NCI-H446 treated with DMSO at 0.1 percent for 48 hours (cell line): ENCODE measurements around the gene ARHGEF10L.
A peak's percentile ranks its signal among the peaks of the same experiment; 100 is the strongest.

Experiments used
- DNase-seq: peaks from one replicate; lab custom pipeline; 2025; lab: John Stamatoyannopoulos, UW

Gene ARHGEF10L

GRCh38 chr1:17550729-17551584 lies 11.5 kb downstream of the ARHGEF10L start:
- DNase-seq: no peak

DNA sequence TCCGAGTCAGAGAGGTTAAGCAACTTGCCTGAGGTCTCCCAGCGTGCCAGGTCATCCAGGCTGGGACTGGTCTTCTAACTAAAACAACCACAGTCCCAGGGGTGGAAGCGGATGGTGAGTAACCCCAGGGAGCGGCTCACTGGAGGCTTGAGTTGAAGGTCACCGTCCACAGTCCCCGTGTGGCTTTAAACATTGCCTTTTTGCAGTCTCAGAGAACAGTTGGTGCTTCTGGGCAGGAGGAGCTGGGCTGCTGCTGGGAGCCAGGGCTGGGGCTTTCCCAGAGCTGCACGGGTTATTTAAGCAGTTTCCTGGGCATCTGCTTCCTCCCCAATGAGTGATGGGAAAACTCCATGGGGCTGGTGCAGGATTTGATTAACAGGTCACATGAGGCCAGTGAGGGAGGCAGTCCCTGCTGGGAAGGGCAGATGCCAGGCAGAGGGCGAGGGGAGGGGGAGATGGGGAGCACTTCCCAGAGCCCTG lies 12.3 kb downstream of the ARHGEF10L start:
- DNase-seq: peak; percentile 25

DNA sequence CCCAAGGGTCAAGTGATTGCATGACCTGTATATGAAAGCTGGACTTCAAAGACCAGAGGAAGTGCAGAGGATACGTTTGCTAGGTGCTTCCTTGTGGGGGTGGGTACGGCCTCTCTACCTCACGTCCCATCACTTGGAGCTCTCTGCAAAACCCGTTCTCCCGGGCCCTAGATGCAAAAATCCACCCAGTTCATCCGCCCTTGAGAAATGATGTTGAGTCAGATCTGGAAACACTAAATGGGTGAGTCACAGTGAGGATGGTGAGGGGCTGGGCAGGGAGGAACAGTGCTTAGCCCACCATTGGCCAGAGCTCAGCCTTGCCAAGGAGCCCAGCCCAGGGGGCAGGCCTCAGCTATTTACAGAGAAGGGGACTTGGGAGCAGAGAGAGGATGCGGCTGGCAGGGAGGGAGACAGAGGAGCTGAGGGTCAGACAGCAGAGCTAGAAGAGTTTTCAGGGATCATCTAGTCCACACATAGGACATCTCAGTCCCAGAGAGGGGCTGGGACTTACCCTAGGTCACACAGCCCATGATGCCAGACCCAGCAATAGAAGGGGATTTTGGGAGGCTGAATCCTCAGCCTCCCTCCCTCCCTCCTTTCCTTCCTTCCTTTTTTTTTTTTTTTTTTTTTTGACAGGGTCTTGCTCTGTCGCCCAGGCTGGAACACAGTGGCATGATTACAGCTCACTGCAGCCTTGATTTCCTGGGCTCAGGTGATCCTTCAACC lies 14.6 kb downstream of the ARHGEF10L start:
- DNase-seq: no peak

DNA sequence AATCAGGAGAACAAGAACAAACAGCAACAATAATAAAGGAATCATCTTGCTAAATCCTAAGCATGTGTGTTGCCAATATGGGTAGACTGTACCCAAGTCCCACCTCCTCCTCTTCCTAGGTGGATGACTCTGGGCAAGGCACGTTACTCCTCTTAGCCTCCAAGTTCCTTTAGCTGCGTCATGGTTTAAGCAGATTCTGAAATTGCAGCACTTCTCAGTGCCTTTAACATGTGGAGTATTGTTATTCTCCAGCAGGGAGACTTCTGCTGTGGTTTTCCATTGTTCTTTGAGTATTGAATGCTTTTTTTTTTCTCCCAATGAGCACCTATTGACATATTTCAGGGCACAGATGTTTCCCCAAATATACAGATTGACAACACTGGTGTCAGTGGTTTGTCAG lies 15.5 kb downstream of the ARHGEF10L start:
- no peak for DNase-seq

- DNase-seq: no peak
Measured at GRCh38 chr1:17557986-17558385, 18.5 kb downstream of the ARHGEF10L start.

DNA sequence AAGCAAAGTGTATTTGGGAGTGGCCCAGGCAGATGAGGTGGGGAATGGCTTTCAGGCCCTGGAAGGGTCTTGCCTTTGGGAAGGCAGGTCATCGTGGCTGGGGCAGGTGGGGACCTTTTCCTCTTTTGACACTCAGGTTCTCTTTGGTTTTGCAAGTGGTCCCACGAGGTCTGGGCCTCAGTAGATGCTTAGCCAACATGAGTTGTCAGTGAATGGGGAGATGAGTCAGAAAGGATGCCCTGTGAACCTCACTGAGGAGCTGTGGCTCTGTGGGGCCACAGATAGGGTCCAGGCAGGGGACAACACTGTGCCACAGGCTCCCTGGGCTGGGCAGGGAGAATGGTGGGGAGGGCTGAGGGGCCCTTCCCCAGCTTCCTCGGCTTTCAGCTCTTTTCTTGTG lies 19.0 kb downstream of the ARHGEF10L start:
- DNase-seq: no peak

GRCh38 chr1:17558954-17559614 lies 19.6 kb downstream of the ARHGEF10L start:
- no peak for DNase-seq

- DNase-seq: no peak
Measured at GRCh38 chr1:17559615-17560419, 20.3 kb downstream of the ARHGEF10L start.

GRCh38 chr1:17561247-17561548 lies 21.7 kb downstream of the ARHGEF10L start:
- DNase-seq: no peak

DNA sequence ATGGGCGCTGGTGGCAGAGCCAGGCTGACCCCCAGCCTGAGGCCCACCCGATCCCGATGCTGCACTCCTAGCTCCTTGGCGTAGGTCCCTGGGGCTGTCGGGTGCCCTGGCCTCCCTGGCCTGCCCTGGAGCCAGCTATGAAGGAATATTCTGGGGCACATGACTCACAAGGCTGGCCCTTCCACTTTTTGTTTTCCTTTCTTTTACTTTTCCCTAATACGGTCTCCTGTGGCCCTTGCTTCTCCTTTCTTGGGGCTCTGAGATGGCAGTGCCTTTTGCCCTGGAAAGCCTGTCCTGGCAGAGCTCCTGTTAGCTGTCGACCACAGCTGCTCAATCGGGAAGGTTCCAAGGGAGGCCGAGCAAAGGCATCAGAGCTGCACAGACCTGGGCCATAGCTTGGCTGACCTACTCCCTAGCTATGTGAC lies 22.1 kb downstream of the ARHGEF10L start:
- no peak for DNase-seq

- no peak for DNase-seq
Measured at GRCh38 chr1:17562375-17562774, 22.9 kb downstream of the ARHGEF10L start.

- DNase-seq: peak; percentile 42
Measured at GRCh38 chr1:17563494-17564281, 24.2 kb downstream of the ARHGEF10L start.

DNA sequence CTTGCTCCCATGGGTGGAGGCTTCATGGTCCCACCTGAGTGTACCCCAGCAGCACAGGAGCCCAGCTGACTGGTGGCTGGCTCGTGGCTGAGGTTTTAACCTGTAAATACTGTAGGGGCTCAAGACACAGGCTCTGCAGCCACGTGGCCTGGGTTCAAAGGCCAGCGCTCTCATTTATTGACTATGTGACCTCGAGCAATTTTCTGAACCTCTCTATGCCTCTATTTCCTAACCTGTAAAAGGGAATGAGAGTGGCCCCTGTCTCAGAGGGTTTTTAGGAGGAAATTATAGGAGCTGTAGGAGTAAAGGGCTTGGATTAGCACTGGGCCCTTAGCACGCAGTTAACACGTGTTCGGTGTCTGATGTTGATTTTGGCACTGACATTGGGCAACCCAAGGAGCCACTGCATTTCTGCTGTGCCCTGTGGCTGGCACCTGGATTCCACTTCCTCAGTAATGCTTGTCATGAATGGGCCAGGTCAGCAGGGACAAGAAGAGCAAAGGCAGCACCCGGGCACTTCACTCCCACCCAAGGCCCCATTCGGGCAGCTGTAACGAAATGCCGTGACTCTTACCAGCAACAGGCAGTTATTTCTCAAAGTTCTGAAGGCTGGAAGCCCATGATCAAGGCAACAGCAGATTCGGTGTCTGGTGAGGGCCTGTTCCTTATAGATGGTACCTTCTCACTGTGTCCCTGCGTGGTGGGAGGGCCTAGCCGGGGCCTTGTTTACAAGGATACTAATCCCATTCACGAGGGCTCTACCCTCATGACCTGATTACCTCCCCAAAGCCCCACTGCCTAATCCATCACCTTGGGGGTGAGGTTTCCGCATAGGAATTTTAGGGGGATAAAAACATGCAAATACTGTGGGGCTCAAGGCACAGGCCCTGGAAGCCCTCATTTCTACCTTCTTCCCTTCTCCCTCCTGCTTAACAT lies 25.2 kb downstream of the ARHGEF10L start:
- DNase-seq: no peak

DNA sequence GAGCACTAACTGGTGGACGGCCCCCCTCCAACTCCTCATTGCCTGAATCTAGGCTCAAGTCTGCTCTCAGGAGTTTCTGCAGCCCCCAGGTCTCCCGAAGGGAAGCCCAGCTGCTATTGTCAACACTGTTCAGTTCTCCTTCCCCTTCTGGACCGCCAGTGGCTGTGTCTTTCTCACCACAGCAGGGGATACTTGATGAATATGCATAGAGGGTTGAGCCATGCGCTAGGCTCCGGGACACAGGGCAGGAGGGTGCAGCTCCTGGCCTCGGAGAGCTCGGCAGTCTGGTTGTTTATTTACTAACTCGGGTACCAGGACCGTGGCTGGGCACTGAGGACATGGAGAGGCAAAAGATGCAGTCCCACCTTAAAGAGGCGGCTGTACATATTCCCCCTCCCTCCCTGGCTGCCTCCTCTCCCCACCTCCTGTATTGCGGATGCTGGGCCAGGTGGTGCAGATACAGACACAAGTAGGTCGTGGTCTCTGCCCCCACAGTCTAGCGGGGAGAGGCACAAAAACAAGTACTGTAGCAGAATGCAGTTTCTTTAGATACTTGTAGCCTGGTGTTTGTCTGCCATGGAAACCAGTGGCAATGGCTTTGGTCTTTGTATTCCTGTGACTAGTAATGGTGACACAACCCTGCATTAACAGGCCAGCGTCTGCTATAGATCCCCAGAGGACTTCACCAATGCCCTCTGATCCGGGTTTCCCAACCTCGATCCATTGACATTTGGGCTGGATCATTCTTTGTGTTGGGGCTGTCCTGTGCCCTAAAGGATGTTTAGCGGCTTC lies 26.2 kb downstream of the ARHGEF10L start:
- no peak for DNase-seq

DNA sequence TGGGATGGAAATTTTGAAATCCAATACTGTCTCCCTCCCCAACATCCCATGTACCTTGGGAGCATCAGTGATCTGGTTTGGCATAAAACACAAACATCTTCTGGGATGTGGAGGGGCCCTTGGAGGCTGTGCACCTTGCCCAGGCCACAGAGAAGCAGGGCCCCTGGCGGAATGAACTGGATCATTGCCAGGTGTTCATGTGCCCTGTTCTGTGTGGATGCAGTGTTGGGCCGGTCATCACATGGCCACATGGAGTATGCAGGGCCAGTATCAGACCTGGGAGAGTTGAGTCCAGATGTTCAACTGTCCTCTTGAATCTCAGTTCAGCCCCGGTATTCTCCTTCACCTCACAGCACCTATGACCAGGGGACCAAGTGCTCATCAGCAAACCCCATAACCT lies 26.9 kb downstream of the ARHGEF10L start:
- DNase-seq: no peak

- no peak for DNase-seq
Measured at GRCh38 chr1:17566892-17567291, 27.4 kb downstream of the ARHGEF10L start.

DNA sequence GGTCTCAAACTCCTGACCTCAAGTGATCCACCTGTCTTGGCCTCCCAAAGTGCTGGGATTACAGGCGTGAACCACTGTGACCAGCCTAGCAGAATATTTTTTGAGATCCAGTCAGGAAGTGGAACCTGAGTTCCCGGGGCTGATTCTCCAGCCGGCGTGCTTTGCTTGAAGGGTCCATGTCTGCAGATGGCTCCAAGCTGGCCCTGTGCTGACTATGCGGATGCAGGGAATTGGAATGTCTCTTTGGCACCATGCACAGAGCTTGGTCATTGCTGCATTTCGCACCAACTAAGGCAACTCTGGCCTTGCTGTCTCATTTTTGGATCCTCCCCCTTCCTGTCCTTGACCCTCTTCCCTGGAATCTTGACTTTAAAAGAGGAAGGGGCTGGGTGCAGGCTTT lies 28.1 kb downstream of the ARHGEF10L start:
- DNase-seq: no peak

GRCh38 chr1:17568014-17568900 lies 28.8 kb downstream of the ARHGEF10L start:
- DNase-seq: no peak
